Nephron (organoid): ENCODE results near the gene EPHA2.

Source experiments
- H3K27ac Mint-ChIP-seq, 3 experiments: 2 replicates each; pipeline ENCODE4 v1.8.0; 2020; ENCODE audit warnings: mixed read lengths in 3 of 3, mild to moderate bottlenecking in 2 of 3, moderate library complexity in 1 of 3
- H3K27me3 Mint-ChIP-seq: 2 replicates; pipeline ENCODE4 v1.8.0; 2021; ENCODE audit warnings: low read depth, mild to moderate bottlenecking, moderate library complexity, mixed read lengths
- H3K36me3 Mint-ChIP-seq: 2 replicates; pipeline ENCODE4 v1.8.0; 2020; ENCODE audit warnings: low read depth, mixed read lengths
- H3K4me1 Mint-ChIP-seq: 2 replicates; pipeline ENCODE4 v1.8.0; 2020; ENCODE audit warnings: mixed read lengths
- H3K4me3 Mint-ChIP-seq, 3 experiments: 2 replicates each; pipeline ENCODE4 v1.8.0; 2020; ENCODE audit warnings: mild to moderate bottlenecking in 3 of 3, mixed read lengths in 3 of 3, moderate library complexity in 2 of 3
- H3K9me3 Mint-ChIP-seq: 2 replicates; pipeline ENCODE4 v1.8.0; 2020; ENCODE audit warnings: mixed read lengths
- TF ChIP-seq, protein P1 (sequence below), 3 experiments: fragments of 200-600 bp; sonication (generic); IDR thresholded peaks; one replicate each; pipeline ENCODE4 v1.5.0; 2021; ENCODE audit warnings: antibody characterized with exemption in 3 of 3; ENCODE audit not compliant: unreplicated experiment in 3 of 3

EPHA2 gene

GRCh38 chr1:16195518-16195905 lies 39.6 kb upstream of the EPHA2 start:
- TF ChIP-seq, protein P1, sequence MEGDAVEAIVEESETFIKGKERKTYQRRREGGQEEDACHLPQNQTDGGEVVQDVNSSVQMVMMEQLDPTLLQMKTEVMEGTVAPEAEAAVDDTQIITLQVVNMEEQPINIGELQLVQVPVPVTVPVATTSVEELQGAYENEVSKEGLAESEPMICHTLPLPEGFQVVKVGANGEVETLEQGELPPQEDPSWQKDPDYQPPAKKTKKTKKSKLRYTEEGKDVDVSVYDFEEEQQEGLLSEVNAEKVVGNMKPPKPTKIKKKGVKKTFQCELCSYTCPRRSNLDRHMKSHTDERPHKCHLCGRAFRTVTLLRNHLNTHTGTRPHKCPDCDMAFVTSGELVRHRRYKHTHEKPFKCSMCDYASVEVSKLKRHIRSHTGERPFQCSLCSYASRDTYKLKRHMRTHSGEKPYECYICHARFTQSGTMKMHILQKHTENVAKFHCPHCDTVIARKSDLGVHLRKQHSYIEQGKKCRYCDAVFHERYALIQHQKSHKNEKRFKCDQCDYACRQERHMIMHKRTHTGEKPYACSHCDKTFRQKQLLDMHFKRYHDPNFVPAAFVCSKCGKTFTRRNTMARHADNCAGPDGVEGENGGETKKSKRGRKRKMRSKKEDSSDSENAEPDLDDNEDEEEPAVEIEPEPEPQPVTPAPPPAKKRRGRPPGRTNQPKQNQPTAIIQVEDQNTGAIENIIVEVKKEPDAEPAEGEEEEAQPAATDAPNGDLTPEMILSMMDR (IDR thresholded peaks at IDR 0.05; ENCODE audit: unreplicated experiment in 3 of 3): no peak
- Mint-ChIP-seq H3K27me3 (peaks cover 7% of the 10 kb centered on the region), H3K36me3 (no peaks in the 10 kb centered on the region), H3K27ac (no peak overlapping the region), H3K4me1 (peaks cover 4% of the 10 kb centered on the region), H3K9me3 (no peaks in the 10 kb centered on the region), H3K4me3 (no peak overlapping the region)

GRCh38 chr1:16191916-16192546 lies 36.2 kb upstream of the EPHA2 start:
- Mint-ChIP-seq H3K4me1 (peaks cover 16% of the 10 kb centered on the region), H3K4me3 (no peak overlapping the region), H3K27me3 (peaks cover 11% of the 10 kb centered on the region), H3K27ac (no peak overlapping the region), H3K36me3 (no peaks in the 10 kb centered on the region), H3K9me3 (no peaks in the 10 kb centered on the region)
- TF ChIP-seq, protein P1 (IDR thresholded peaks at IDR 0.05; ENCODE audit: unreplicated experiment in 3 of 3): no peak

- TF ChIP-seq, protein P1 (IDR thresholded peaks at IDR 0.05; ENCODE audit: unreplicated experiment in 3 of 3): no peak
- H3K27me3 Mint-ChIP-seq: peaks cover 8% of the 10 kb centered on the region
- no peak overlapping the region for H3K4me3 Mint-ChIP-seq
- H3K4me1 Mint-ChIP-seq: peaks cover 16% of the 10 kb centered on the region
- no peaks in the 10 kb centered on the region for H3K36me3 Mint-ChIP-seq
- no peaks in the 10 kb centered on the region for H3K9me3 Mint-ChIP-seq
- H3K27ac Mint-ChIP-seq: peak overlapping the region in 2 of 3 experiments; percentile 2 to 51
These were observed 35.4 kb upstream of the EPHA2 start for GRCh38 chr1:16191309-16191708.

DNA sequence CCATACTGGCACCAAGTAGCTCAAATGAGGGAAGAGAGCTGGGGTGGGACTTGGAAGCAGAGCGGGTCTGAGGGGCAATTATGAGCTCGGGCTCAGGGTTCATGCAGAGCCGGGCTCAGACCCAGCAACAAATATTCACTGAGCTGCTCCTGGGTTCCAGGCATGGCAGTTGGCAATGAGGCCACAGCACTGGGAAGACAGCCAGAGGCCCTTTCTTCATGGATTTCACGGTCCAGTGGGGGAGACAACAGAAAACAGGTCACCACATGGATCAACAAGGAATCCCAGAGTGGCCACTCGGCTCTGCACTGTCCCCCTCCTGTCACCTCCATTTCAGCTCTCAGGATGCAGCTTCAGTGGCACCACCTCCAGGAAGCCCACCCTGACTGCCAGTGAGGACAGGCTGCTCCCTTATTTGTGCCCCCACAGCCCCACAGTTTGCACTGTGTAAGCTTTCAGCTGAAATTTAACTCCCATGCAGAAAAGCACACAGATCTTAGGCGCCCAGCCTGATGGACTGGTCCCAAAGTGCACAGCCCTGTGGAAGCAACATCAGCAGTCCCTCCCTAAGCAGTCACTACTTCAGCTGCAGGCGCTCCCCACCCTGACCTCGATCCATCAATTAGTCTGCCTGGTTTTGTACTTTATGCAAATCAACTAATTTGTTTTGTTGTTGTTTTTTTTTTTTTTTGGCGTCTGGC lies 34.2 kb upstream of the EPHA2 start:
- TF ChIP-seq, protein P1 (IDR thresholded peaks at IDR 0.05; ENCODE audit: unreplicated experiment in 3 of 3): no peak
- H3K27me3 Mint-ChIP-seq: peaks cover 7% of the 10 kb centered on the region
- no peaks in the 10 kb centered on the region for H3K9me3 Mint-ChIP-seq
- peaks cover 16% of the 10 kb centered on the region for H3K4me1 Mint-ChIP-seq
- no peak overlapping the region for H3K4me3 Mint-ChIP-seq
- H3K36me3 Mint-ChIP-seq: no peaks in the 10 kb centered on the region
- H3K27ac Mint-ChIP-seq: peak overlapping the region in 2 of 3 experiments; percentile 2 to 49

DNA sequence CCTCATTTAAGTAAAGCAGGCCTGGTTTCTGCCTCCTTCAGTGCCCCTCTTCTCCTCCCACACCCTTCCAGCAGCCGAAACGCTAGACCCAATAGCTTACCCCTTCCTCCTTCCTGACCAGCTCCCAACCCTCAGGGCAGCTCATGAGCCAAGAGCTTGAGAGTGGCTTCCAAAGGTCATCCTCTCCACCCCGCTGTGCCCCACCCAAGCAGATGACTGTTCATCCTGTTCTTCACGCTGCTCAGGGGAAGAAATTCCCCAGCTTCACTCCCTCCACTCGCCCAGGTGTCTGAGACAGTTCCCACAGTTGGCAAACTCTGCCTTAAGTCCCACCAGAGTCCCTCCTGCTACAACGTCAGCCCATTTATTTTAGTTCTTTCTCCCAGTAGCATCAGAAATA lies 33.1 kb upstream of the EPHA2 start:
- Mint-ChIP-seq H3K27me3 (peaks cover 4% of the 10 kb centered on the region), H3K27ac (peak overlapping the region in 1 of 3 experiments; percentile 20), H3K4me3 (no peak overlapping the region), H3K9me3 (no peaks in the 10 kb centered on the region), H3K4me1 (peaks cover 16% of the 10 kb centered on the region), H3K36me3 (no peaks in the 10 kb centered on the region)
- TF ChIP-seq, protein P1 (IDR thresholded peaks at IDR 0.05; ENCODE audit: unreplicated experiment in 3 of 3): no peak
